Right atrium auricular region (tissue), 2 donors: Measurements from ENCODE around the gene GEMIN4. TPM values are rescaled to one million over a fixed set of nuclear protein-coding genes. Genes with fewer than 3 reads are reported as not detected.

Source experiments
- DNase-seq: peaks from one replicate; pipeline ENCODE4 v3.0.0-alpha.2; 2019; ENCODE audit warnings: low spot score
- H3K27ac ChIP-seq, 2 donors: fragments of 200-600 bp; sonication (generic); 1 replicate in 1 of 2; 2 replicates in 1 of 2; pipeline ENCODE4 v1.5.1; 2016 to 2019
- H3K27me3 ChIP-seq, 2 donors: fragments of 200-600 bp; sonication (generic); one replicate each; pipeline versions ENCODE4 v1.5.1 to v1.6.0; 2017 to 2019
- H3K36me3 ChIP-seq: fragments of 200-600 bp; sonication (generic); one replicate; pipeline ENCODE4 v1.5.1; 2016
- H3K4me1 ChIP-seq, 2 donors: fragments of 200-600 bp; sonication (generic); one replicate each; pipeline versions ENCODE4 v1.5.1 to v1.6.0; 2017 to 2019
- H3K4me3 ChIP-seq, 2 donors: fragments of 200-600 bp; sonication (generic); 1 replicate in 1 of 2; 2 replicates in 1 of 2; pipeline ENCODE4 v1.5.1; 2017 to 2019; ENCODE audit warnings: mild to moderate bottlenecking in 1 of 2, moderate library complexity in 1 of 2
- H3K9me3 ChIP-seq, 2 donors: fragments of 200-600 bp; sonication (generic); one replicate each; pipeline ENCODE4 v1.5.1; 2019
- CTCF ChIP-seq, 2 donors: fragments of 200-600 bp; sonication (generic); IDR thresholded peaks; one replicate each; pipeline ENCODE4 v1.5.1; 2019; ENCODE audit warnings: antibody characterized with exemption in 2 of 2
- total RNA-seq, 2 donors: library from RNA; depleted of rRNA; stranded (reverse); fragments of >200 nt; gene quantifications; one replicate each; pipeline ENCODE4 v1.1.0, GENCODE V29; 2016

The GEMIN4 gene
- total RNA-seq, 2 donors from 2014 or later = 8.2 to 19.7 TPM

- peaks cover 45% of the 10 kb centered on the region for H3K36me3 ChIP-seq
- TF ChIP-seq CTCF (IDR thresholded peaks at IDR 0.05) = no peak
- no peak for DNase-seq
Measured at GRCh38 chr17:696369-696768, 55.7 kb downstream of the GEMIN4 start.

More at GRCh38 chr17:696369-696768, 55.7 kb downstream of the GEMIN4 start:
- no peak overlapping the region for H3K4me3 ChIP-seq
- H3K27ac ChIP-seq = no peak overlapping the region
- no peaks in the 10 kb centered on the region for H3K4me1 ChIP-seq
- no peaks in the 10 kb centered on the region for H3K9me3 ChIP-seq
- no peaks in the 10 kb centered on the region for H3K27me3 ChIP-seq

Other genes starting within 250 kb of the GEMIN4 start
- gene VPS53, start 37.4 kb downstream of the GEMIN4 start, total RNA-seq = 10 to 100 TPM; 11.3 to 17.9 TPM
- 1 to 10 TPM; 1.5 to 4.8 TPM for gene TLCD3A, start 19.7 kb downstream of the GEMIN4 start, total RNA-seq
- gene GLOD4, start 30.0 kb upstream of the GEMIN4 start, total RNA-seq = 10 to 100 TPM; 37.3 to 49.5 TPM
- 10 to 100 TPM; 15.4 to 21.8 TPM for gene MRM3, start 30.1 kb upstream of the GEMIN4 start, total RNA-seq
- 10 to 100 TPM; 15.6 to 17.5 TPM for gene NXN, start 227.5 kb upstream of the GEMIN4 start, total RNA-seq
- 10 to 100 TPM; 14.8 to 15.4 TPM for gene TIMM22, start 244.9 kb upstream of the GEMIN4 start, total RNA-seq